Tibial artery (tissue), 4 donors: ENCODE data around the gene ZNF496.
"Not testable (repeated sequence)": the region's sequence is repeated elsewhere in the genome, so short reads cannot be mapped to it uniquely, and the experiment has no call there.

Source experiments
- DNase-seq, 2 donors: peaks; one replicate each; pipeline ENCODE4 v3.0.0-alpha.2; 2019
- H3K27ac ChIP-seq, 2 donors: fragments of 200-600 bp; sonication (generic) in 1 of 2; 1 replicate in 1 of 2; 2 replicates in 1 of 2; pipeline ENCODE4 v1.5.1; 2018 to 2019; ENCODE audit warnings: mild to moderate bottlenecking in 1 of 2
- H3K27me3 ChIP-seq, 2 donors: fragments of 200-600 bp; sonication (generic) in 1 of 2; one replicate each; pipeline versions ENCODE4 v1.5.1 to v1.6.0; 2016 to 2019
- H3K36me3 ChIP-seq, 3 donors: fragments of 200-600 bp; sonication (generic) in 2 of 3; one replicate each; pipeline ENCODE4 v1.5.1; 2016 to 2019; ENCODE audit warnings: mild to moderate bottlenecking in 2 of 3
- H3K4me1 ChIP-seq, 4 donors: fragments of 200-600 bp; sonication (generic) in 2 of 4; 1 replicate in 3 of 4; 2 replicates in 1 of 4; pipeline ENCODE4 v1.5.1; 2016 to 2019
- H3K4me3 ChIP-seq, 2 donors: fragments of 200-600 bp; sonication (generic) in 1 of 2; 1 replicate in 1 of 2; 2 replicates in 1 of 2; pipeline ENCODE4 v1.5.1; 2018 to 2019; ENCODE audit warnings: mild to moderate bottlenecking in 2 of 2
- H3K9me3 ChIP-seq, 3 donors: fragments of 200-600 bp; sonication (generic) in 1 of 3; one replicate each; pipeline ENCODE4 v1.5.1; 2016 to 2019
- intact Hi-C: fragments of 100-400 bp; cut with DNase I; formaldehyde crosslinking; loops from one replicate; pipeline ENCODE4 v1.15.0; 2023; ENCODE audit warnings: low total_unique reads
- TF ChIP-seq, protein P1 (sequence below), 2 experiments: fragments of 200-600 bp in 1 of 2; fragments of 450-650 bp in 1 of 2; IDR thresholded peaks; one replicate each; pipeline ENCODE4 v1.5.1; 2017 to 2019; ENCODE audit warnings: antibody characterized with exemption in 2 of 2, mild to moderate bottlenecking in 1 of 2, moderate library complexity in 1 of 2

Gene ZNF496

DNA sequence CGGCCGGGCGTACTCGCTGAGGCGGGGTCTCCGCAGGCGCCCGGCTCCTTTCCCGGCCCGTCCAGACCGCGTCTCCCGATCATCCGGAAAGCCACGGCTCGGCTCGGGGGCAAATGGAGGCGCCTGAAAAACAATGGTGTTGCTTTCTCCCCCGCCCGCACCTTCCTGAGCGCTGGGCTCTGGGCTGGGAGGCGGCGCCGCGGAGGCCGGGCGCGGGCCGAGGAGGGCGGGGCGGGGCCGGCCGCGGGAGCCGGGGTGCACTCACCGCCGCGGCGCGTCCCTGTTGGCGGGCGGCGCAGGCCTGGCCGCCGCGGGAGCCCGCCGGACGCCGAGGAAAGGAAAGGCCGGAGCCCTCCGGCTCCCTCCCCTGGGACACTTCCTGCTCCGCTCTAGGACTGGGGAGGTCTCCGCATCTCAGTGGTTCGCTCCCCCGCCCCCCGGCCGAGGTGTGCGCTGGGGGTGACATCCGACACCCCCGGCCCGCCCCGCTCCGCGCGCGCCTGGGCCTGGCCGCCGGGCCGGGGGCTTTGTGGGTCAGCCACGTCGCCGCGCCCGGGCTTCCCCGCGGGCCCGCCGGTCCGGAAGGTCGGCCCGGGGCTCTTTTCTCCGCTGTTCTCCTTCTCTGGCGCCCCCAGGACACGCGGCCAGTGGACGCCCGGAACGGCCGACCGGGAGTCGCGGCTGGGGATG lies at the start of gene ZNF496:
Gene ZNF496 (minus strand): TSS at position 343 of the 690 bp plus-strand sequence. CDS start 2,289 bp downstream, outside the sequence.
- intact Hi-C loops, result loop anchor here (5.0 kb wide), 2 partner anchors 41 to 404 kb away; no protein-coding TSS in a partner anchor

DNA sequence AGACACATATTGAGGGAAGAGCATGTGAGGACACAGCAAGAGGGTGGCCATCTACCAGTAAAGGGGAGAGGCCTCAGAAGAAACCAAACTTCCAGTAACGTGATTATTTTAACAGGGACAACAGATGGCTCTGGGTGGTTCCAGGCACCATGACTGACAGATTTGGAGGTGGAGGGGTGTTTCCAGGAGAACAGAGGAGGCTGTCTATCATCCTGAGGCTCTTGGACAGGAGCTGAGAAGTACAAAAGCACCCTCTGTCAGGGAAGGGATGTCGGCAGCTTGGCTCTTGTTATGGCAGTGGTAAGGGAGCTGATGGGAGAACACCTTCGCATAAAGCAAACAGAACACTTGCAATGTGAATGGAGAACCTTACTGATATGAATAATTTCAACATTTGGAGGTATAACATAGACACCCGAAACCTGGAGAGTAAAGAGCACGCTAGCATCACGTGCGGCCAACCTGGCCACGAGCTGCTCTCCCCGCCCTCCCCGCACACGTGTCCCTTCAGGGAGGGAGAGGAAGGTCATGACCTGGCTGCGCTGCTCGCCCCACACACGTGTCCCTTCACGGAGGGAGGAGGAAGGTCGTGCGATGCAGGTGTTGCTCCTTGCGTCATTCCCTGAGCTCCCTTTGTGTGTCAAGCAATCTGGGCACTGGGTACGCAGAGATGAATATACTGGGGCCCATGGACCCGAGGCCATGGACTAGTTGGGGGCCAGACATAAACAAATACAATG lies 46.8 kb upstream of the ZNF496 start:
- DNase-seq, result no peak
- H3K27me3 ChIP-seq, result no peaks in the 10 kb centered on the region
- H3K4me1 ChIP-seq, result peaks cover 0 to 4% (median 0%) of the 10 kb centered on the region in 4 donors
- no peak overlapping the region for H3K4me3 ChIP-seq
- no peaks in the 10 kb centered on the region for H3K9me3 ChIP-seq
- no peaks in the 10 kb centered on the region for H3K36me3 ChIP-seq
- no peak overlapping the region for H3K27ac ChIP-seq
- TF ChIP-seq, protein P1, sequence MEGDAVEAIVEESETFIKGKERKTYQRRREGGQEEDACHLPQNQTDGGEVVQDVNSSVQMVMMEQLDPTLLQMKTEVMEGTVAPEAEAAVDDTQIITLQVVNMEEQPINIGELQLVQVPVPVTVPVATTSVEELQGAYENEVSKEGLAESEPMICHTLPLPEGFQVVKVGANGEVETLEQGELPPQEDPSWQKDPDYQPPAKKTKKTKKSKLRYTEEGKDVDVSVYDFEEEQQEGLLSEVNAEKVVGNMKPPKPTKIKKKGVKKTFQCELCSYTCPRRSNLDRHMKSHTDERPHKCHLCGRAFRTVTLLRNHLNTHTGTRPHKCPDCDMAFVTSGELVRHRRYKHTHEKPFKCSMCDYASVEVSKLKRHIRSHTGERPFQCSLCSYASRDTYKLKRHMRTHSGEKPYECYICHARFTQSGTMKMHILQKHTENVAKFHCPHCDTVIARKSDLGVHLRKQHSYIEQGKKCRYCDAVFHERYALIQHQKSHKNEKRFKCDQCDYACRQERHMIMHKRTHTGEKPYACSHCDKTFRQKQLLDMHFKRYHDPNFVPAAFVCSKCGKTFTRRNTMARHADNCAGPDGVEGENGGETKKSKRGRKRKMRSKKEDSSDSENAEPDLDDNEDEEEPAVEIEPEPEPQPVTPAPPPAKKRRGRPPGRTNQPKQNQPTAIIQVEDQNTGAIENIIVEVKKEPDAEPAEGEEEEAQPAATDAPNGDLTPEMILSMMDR (IDR thresholded peaks at IDR 0.05), result no peak
- intact Hi-C loops, result no loop called here

More for the DNA sequence above, at the start of gene ZNF496:
- peak; percentile 87 to 90 for DNase-seq
- Histone ChIP-seq H3K4me1 (peaks cover 0 to 25% (median 16%) of the 10 kb centered on the region in 4 donors), H3K27me3 (no peaks in the 10 kb centered on the region), H3K27ac (peak within 1 kb of the TSS; percentile 91 to 93), H3K36me3 (peaks cover 10 to 30% (median 29%) of the 10 kb centered on the region in 3 donors), H3K4me3 (peak within 1 kb of the TSS; percentile 74 to 90), H3K9me3 (no peaks in the 10 kb centered on the region)
- TF ChIP-seq, protein P1 (IDR thresholded peaks at IDR 0.05), result no peak

DNA sequence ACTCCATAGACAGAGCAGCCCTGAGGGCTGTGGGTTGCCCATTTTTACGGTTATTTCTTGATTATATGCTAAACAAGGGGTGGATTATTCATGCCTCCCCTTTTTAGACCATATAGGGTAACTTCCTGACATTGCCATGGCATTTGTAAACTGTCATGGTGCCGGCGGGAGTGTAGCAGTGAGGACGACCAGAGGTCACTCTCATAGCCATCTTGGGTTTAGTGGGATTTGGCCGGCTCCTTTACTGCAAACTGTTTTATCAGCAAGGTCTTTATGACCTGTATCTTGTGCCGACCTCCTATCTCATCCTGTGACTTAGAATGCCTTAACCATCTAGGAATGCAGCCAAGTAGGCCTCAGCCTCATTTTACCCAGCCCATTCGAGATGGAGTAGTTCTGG lies 46.0 kb upstream of the ZNF496 start:
- intact Hi-C loops, H3K27me3 ChIP-seq, H3K27ac ChIP-seq, H3K9me3 ChIP-seq, H3K4me3 ChIP-seq, H3K4me1 ChIP-seq, H3K36me3 ChIP-seq, DNase-seq: not testable (repeated sequence)

DNA sequence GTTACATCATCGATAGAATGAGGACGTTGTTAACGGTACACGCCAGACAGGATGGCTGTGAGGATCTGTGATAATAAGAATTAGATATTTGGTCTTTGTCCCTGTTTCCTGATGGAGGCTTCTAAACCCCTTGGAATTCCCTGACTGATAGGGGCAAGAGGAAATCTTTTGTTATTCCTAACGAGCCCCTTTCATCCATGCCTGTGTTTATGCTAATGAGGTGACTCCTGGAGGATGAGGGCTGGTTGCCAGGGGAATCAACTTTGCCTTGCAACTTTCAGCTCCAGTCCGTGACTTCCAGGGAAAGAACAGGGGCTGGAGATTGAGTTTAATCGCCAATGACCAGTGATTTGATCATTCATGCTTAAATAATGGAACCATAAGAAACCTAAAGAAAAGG lies 45.0 kb upstream of the ZNF496 start:
- no peaks in the 10 kb centered on the region for H3K36me3 ChIP-seq
- TF ChIP-seq, protein P1 (IDR thresholded peaks at IDR 0.05), result no peak
- intact Hi-C loops, result no loop called here
- H3K27ac ChIP-seq, result no peak overlapping the region
- no peak for DNase-seq
- no peak overlapping the region for H3K4me3 ChIP-seq
- H3K9me3 ChIP-seq, result no peaks in the 10 kb centered on the region
- no peaks in the 10 kb centered on the region for H3K27me3 ChIP-seq
- H3K4me1 ChIP-seq, result peaks cover 0 to 4% (median 2%) of the 10 kb centered on the region in 4 donors

DNA sequence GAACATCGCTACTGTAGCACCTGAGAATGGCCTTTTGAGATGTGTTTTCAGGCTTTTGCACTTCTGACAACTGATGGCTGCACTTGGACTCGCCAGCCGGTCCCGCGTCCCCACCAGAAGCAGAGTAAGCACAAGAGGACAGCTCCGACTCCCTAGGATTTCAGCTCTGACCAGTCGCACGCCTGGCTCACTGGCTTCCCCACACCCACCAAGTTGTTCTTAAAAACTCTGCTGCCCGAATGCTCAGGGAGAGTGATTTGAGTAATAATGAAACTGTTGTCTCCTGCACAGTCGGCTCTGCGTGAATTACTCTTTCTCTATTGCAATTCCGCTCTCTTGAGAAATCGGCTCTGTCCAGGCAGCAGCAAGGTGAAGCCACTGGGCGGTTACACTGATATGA lies 44.1 kb upstream of the ZNF496 start:
- Histone ChIP-seq H3K36me3 (no peaks in the 10 kb centered on the region), H3K4me3 (no peak overlapping the region), H3K9me3 (no peaks in the 10 kb centered on the region), H3K27me3 (no peaks in the 10 kb centered on the region), H3K27ac (no peak overlapping the region), H3K4me1 (peaks cover 0 to 4% (median 2%) of the 10 kb centered on the region in 4 donors)
- TF ChIP-seq, protein P1 (IDR thresholded peaks at IDR 0.05), result no peak
- intact Hi-C loops, result no loop called here
- no peak for DNase-seq

DNA sequence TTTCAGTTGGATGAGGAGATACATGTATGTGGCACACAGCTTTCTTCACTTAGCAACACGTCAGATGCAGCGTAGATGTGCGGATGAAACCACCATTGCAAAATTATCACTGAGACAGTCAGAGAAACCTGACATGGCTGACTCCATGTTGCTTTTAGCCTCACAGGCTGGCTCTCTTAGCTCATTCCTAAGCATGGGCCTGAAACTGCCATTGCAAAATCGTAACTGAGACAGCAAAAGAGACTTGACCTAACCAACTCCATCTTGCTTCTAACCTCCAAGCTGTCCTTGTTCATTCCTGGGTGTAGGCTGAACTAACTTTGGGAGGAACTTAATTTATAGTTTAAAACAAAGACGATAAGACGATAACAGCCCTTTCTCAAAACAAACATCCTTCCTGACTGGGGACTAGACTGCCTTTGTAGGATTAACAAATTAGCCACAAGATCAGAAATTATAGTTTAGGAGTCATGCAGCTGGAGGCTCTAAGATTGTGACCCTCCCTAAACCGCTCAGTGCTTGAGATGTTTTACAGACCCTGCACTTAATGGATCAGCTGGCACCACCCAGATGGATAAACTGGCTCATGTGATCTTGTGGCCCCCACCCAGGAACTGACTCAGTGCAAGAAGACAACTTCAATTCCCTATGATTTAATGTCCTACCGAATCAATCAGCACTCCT lies 43.1 kb upstream of the ZNF496 start:
- intact Hi-C loops, result loop anchor here (5.0 kb wide), 1 partner anchor 42 kb away; the partner anchor contains the start of gene ZNF496
- H3K9me3 ChIP-seq, H3K4me1 ChIP-seq, DNase-seq, H3K27ac ChIP-seq, H3K4me3 ChIP-seq, H3K36me3 ChIP-seq, H3K27me3 ChIP-seq: not testable (repeated sequence)
